ENCODE results near the gene ZNF311. TPM values are rescaled to one million over a fixed set of nuclear protein-coding genes. Genes with fewer than 3 reads are reported as not detected.
A peak's percentile ranks its signal among the peaks of the same experiment; 100 is the strongest.

The ZNF311 gene
- polyA plus RNA-seq, 2 of the 4 experiments (the other 2 are of a cell fraction) = 0.27 to 0.74 TPM

DNA sequence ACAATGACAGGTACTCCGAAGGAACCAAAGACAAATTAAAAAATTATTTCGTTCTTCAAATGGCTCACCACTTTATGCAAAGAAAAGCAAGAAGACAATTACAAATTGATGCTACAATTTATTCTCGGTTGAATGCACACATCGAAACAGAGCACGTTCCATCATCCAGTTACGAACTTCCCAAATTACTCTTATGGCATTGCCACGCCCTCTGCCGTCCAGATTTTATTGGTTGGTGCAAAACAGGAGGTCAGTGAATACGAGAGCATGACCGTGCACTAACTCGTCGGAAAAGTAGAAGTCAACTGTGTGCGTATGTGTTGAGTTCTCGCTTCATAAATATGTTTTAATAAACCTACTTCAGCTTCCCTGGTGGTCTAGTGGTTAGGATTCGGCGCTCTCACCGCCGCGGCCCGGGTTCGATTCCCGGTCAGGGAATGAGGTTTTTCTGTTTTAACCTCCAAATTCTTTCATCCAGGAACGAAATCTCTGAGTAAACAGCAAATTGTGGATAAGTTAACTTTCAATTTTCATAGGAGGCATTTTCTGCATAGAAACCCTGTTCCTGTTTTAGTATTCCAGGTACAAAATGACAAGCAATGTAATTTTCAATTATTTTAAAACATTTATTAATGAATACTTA, 23.2 kb downstream of the ZNF311 start (continued):
- TF ChIP-seq, protein P1, sequence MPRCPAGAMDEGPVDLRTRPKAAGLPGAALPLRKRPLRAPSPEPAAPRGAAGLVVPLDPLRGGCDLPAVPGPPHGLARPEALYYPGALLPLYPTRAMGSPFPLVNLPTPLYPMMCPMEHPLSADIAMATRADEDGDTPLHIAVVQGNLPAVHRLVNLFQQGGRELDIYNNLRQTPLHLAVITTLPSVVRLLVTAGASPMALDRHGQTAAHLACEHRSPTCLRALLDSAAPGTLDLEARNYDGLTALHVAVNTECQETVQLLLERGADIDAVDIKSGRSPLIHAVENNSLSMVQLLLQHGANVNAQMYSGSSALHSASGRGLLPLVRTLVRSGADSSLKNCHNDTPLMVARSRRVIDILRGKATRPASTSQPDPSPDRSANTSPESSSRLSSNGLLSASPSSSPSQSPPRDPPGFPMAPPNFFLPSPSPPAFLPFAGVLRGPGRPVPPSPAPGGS (IDR thresholded peaks at IDR 0.05) = no peak
- TF ChIP-seq PBX3 (IDR thresholded peaks at IDR 0.05) (no peak), FOSL2 (IDR thresholded peaks at IDR 0.05) (no peak), FOSL2 (CRISPR knock-in tag; IDR thresholded peaks at IDR 0.05) (no peak), TP53 (CRISPR knock-in tag; IDR thresholded peaks at IDR 0.05) (no peak), CBX2 (IDR thresholded peaks at IDR 0.05; ENCODE audit: borderline replicate concordance, low read depth) (no peak), CBX8 (IDR thresholded peaks at IDR 0.05) (no peak), HEYL (CRISPR knock-in tag; IDR thresholded peaks at IDR 0.05) (no peak), TFCP2L1 (CRISPR knock-in tag; IDR thresholded peaks at IDR 0.05) (no peak), CTCF (IDR thresholded peaks at IDR 0.05) (no peak), CHD2 (IDR thresholded peaks at IDR 0.05; ENCODE audit: low read length, partially characterized antibody) (no peak), E2F6 (IDR thresholded peaks at IDR 0.05; ENCODE audit: borderline replicate concordance, low read depth) (no peak), POLR2AphosphoS2 (conservative IDR thresholded peaks at IDR 0.05; ENCODE audit: low read length) (no peak), SMC3 (IDR thresholded peaks at IDR 0.05) (no peak), ELK1 (IDR thresholded peaks at IDR 0.05; ENCODE audit: low read depth, low read length) (no peak), NPAS2 (CRISPR knock-in tag; IDR thresholded peaks at IDR 0.05; ENCODE audit: borderline replicate concordance) (no peak), ZNF302 (CRISPR knock-in tag; IDR thresholded peaks at IDR 0.05) (no peak), CEBPB (IDR thresholded peaks at IDR 0.05) (no peak)
- TF ChIP-seq, protein P2, sequence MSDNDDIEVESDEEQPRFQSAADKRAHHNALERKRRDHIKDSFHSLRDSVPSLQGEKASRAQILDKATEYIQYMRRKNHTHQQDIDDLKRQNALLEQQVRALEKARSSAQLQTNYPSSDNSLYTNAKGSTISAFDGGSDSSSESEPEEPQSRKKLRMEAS (IDR thresholded peaks at IDR 0.05) = 0 out of 2 replicates have a peak, but pooled peaks have one; percentile 11
- TF ChIP-seq, protein P3, sequence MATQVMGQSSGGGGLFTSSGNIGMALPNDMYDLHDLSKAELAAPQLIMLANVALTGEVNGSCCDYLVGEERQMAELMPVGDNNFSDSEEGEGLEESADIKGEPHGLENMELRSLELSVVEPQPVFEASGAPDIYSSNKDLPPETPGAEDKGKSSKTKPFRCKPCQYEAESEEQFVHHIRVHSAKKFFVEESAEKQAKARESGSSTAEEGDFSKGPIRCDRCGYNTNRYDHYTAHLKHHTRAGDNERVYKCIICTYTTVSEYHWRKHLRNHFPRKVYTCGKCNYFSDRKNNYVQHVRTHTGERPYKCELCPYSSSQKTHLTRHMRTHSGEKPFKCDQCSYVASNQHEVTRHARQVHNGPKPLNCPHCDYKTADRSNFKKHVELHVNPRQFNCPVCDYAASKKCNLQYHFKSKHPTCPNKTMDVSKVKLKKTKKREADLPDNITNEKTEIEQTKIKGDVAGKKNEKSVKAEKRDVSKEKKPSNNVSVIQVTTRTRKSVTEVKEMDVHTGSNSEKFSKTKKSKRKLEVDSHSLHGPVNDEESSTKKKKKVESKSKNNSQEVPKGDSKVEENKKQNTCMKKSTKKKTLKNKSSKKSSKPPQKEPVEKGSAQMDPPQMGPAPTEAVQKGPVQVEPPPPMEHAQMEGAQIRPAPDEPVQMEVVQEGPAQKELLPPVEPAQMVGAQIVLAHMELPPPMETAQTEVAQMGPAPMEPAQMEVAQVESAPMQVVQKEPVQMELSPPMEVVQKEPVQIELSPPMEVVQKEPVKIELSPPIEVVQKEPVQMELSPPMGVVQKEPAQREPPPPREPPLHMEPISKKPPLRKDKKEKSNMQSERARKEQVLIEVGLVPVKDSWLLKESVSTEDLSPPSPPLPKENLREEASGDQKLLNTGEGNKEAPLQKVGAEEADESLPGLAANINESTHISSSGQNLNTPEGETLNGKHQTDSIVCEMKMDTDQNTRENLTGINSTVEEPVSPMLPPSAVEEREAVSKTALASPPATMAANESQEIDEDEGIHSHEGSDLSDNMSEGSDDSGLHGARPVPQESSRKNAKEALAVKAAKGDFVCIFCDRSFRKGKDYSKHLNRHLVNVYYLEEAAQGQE (IDR thresholded peaks at IDR 0.05) = no peak
